Measurements from ENCODE around the gene TUBB.

TUBB gene

DNA sequence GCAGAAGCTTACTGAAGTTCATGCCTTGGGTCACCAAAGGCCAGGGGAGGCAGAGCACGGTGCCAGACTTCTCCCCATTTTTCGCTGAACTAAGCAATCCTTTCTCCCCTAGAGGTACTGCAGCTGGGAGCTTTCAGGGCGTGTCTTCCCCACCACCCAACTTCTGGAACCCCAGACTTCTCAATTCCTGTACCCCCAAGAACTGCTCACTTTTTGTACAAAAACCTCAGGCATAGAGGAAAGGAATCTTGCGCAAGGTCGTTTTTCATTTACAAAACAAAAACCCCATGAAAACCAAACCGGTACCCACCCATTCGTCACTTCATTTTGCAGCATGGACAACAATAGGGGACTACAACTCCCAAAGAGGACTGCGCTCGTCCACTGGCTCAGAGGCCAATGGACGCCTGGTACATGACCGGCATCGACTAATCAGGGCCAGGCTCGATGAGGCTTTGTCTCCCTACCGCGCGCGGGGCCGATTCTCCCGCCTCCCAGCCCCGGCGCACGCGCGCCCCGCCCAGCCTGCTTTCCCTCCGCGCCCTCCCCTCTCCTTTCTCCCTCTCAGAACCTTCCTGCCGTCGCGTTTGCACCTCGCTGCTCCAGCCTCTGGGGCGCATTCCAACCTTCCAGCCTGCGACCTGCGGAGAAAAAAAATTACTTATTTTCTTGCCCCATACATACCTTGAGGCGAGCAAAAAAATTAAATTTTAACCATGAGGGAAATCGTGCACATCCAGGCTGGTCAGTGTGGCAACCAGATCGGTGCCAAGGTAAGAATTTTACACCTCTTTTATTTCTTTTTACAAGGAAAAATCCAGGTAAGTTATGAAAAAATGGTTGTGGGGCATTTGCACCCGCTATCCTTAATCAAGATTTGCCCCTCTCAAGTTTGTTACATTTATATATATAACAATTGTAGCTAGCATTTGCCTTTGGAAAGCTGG lies at the start of gene TUBB:
Gene TUBB (plus strand): TSS at position 562 of the 947 bp plus-strand sequence. CDS start 155 bp downstream, at position 717.
- DNase-seq = peak; percentile 99

DNA sequence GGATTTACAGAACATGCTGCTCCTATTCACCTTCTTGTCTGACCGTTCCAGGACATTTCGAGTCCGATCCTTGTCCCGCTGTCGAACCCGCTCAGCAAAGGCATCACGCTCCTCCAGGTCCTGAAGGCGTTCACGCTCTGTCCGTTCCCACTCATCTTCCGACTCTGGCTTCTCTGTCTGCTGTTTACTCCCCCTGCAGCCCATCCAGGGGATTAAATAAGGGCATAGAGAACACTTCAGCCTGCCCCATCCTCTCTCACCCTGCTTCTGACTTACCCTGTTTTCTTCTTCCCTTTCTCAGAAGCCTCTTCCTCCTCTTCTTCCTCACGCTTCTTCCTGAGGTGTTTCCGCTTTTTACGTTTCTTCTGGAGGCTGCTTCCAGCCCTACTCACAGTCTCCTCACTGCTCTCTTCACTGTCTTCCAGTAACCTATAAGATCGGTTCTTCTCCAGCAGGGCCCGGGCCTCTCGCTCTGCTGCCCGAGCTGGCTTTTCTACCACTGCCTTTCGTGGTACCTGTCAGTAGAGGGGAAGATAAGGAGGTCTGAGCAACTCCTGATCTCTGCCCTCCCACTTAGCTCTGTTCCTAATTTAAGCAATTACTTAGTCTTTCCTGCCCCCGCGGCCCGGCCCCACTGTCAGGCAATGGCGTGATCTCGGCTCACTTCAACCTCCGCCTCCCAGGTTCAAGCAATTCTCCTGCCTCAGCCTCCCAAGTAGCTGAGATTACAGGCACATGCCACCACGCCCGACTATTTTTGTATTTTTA lies 49.2 kb upstream of the TUBB start:
- no peak for DNase-seq

- peak; percentile 92 for DNase-seq
Measured at GRCh38 chr6:30672445-30673253, 47.5 kb upstream of the TUBB start, which contains the start of gene DHX16. Gene DHX16, minus strand, starts transcription at chr6:30673006. Its CDS starts 165 bp downstream, at chr6:30672841.

DNA sequence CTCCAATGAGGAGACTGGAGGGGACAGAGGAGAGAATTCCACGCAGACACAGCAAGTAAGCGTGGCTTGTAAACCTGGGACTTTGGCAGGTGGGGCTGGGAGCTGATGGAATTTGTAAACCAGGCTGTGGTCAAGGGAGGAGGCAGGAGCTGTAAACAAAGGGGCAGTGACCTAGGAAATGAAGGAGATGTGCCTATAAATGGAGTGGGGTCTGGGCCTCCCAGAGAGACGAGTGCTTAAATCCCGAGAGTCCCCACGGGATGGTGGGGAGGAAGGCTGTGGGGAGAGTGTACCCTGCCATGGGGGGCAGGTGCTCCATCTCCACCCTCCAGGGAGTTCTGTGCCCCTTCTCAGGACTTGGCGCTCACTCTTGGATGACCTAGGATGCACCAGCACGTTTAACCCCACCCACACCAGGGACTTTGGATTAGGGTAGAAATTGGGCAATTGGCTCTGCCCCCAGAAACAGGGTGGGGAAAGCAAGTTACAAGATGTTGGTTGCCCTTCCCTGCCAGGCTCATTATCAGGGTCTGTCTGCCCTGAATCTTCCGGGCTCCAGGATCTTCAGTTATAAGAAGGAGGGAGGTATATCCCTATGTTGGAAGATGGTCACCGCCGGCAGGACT lies 43.4 kb upstream of the TUBB start:
- no peak for DNase-seq

- peak; percentile 57 for DNase-seq
Measured at GRCh38 chr6:30678964-30679726, 41.0 kb upstream of the TUBB start.

DNA sequence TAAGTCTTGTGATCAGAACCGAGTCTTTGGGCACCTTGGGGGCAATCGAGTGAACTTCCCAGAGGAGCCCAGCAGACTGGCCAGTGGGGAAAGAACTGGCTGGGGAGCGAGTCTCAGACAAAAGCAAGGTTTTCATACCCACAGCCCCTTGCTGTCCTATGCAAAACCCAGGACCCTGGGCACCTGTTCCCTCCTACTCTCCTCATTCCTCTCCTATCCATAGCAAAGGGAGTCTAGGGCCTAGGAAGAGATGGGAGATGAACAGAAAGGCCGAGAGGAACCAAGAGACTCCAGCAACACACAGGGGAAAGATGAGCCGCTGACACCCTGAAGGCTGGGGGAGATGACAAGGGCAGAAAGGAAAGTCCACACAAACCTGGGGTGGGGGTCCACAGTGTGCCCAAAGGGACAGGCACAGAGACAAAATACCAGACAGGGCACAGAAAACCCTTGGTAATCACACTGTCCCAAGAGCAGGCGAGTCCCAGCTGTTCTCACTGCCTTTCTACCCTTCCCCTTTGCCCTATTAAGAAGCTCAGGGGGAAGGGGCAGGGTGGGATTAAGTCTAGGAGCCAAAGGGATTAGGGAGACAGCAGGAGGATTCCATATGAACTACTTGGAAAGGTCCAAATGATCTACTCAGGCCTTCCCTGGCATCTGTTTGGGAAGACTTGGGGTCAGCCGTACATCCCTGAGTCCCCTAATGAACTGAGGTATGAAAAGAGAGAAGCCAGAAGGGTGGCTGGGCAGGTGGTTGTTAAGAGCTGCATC lies 40.2 kb upstream of the TUBB start:
- DNase-seq = no peak

DNA sequence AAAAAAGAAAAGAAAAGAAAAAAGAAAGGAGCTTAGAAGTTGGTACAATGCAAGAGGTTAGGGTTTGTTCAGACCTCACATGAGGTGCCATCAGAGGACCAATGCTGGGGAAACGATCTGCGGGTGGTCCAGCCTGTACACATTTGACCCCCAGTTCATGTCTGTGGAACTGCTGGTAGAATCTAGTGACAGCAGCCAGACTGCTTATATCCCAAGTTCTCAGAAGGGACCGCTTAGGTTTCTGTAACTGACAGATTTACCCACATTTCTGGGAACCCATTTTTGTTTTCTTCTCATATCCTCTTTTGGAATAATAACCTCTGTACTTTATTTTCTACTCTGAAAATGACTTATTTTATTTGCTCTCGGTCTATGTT lies 38.4 kb upstream of the TUBB start:
- no peak for DNase-seq

DNA sequence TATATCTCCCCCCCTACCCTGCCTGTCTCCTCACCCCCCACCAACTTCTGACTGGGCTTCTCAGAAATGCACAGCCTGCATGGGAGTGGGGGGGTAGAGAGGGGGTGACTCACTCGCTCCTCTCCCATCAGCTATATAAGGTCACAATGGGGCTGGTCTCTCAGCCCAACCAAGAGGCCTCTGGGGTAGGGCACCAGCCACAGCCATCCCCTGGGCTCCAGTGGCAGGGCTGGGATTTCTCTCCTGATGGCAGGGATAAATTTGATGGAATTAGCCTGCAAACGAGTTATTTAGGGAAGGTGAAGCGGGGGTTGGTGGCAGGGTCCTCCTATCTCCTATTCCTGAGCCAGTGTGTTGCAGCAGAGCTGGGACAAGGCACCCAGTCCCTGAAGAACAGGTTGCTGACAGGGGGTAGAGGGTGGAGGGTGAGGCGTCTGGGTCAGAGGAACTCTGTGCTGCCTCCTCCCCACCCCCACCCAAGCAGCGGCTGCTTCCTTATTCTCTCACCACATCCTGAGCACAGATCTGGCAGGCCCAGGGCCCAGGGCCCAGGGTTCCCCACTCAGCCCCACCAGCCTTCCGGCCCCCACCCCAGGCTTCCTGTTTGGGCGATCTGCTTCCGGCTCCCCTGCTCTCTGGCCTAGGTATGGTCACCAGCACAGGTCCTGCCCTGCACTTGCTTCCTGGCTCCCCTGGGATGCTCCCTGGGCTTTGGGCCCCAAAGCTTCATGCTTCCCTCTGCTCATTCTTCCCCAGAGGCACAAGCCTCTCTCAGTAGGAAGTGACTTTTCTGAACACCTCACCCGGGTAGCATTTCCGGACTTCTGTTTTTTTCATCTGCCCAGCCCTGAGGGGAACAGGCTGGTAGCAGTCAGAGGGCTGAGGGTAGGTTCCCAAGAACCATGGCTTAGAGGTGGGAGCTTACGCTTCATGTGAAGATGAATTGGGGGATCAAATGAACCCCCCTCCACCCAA lies 37.7 kb upstream of the TUBB start:
- DNase-seq = no peak

GRCh38 chr6:30683183-30683979 lies 36.8 kb upstream of the TUBB start:
- DNase-seq = no peak

GRCh38 chr6:30683980-30684338 lies 36.2 kb upstream of the TUBB start:
- no peak for DNase-seq

- DNase-seq = no peak
Measured at GRCh38 chr6:30684386-30685156, 35.6 kb upstream of the TUBB start.

DNA sequence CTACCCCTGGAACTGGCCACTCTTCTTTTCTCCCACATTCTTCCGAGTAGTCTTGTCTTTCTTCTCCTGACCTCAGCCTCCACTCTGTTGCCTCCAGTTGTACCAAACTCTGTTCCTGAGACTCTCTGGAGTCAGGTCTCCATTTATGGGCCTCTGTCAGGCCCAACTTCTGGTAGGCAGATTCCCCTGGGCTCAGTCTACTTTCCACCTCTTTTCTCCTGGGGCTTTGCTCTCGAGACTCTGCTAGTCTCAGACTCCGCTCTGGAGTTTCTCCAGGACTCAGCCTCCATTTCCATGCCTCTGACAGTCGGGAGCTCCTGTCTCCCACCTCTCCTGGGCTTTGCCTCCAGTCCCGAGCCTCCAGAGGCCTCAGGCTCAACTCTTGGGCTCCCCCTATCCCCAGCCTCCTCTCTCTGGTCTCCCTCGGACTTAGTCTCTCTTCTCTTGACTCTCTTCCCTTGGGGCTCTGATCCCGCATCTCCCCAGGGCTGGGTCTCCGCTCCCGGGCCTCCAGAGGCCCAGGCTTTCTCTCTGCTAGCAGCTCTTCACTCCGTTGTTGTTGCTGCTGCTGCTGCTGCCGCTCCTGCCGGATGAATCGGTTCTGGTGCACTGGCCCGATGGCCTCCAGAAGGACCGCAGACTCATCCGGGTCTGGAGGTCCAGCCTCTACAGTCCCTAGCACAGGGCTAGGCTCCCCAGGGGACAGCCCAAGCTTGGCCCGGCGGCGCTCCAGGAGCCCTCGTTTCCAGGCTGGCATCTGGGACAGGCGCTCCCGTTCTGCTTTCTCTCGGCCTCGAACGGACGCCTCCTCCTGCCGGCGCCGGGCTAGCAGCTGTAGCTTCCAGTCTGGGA lies 34.8 kb upstream of the TUBB start:
- no peak for DNase-seq

GRCh38 chr6:30686009-30686907 lies 33.9 kb upstream of the TUBB start, which contains the start of gene PPP1R18:
Gene PPP1R18, minus strand, starts transcription at chr6:30686645. Its CDS starts 627 bp downstream, at chr6:30686018.
- DNase-seq = peak; percentile 64

DNA sequence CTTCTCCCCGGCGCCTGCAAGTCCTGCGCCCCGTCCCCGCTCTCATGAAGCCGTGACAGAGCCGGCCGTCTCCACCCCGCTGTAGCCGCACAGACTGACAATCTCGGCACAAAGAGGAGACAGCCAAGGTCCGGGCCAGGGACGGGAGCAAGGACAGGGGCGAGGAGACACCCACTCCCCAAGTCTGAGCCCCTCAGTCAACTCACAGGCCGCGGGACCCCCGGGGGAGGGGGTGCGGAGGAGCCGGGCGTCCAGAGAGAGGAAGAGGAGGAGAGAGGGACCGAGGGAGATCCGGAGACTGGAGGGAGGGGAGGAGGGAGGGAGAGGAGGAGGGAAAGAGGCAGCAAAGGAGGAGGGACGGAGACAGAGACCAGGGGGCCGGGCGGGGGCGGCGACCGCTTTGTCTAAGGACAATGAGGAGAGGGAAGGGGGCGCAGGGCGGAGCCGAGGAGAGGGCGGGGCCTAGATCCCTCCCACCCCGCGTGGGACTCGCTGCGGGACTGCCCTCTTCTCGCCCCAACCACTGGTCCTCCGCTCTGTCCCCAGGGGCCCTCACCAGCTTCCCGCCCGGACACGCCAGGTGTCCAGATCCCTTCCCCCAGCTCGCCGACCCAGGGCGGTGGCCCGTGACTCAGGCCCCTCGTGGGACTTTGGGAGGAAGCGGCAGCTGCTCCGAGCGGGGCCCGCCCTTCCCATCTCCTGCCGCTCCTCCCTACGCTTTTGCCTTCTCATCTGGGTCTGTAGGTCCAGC lies 33.1 kb upstream of the TUBB start:
- peak; percentile 82 for DNase-seq
